ENCODE results near the gene HTR4.

HTR4 gene

DNA sequence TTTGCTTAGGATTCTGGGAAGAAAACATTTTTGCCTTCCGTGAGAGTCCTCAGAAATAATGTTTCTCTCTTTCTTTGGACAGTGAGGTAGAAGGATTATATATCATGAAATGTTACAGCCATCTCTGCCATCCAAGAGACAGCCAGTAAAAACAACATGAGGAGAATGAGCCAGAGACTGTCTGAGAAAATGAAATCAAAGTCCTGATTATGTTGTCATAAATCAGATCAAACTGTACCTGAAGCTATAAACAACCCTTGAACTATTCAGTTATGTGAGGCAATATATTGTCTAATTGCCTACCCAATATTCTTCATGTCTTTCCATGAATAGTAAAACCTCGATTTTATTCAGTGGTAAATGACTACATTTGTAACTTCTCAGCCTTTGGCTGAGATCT is 9.2 kb upstream of the HTR4 start:
- no peak for DNase-seq (ENCODE audit: low read depth in 2 of 2)

DNA sequence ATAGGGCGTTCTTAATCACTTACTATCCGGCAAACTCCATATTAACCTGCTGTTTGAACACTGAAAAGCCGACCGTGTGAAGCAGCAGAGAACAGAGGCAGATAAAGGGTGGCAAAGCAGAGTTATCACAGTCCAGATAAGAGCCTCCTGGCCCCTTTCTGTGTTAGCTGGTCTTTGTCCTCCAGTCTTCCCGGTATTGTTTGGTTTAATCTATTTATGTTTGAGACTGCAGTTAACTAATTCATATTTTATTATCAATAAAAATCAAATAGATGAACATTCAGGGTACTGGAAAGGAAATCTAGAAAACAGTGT is 6.0 kb upstream of the HTR4 start:
- no peak for DNase-seq (ENCODE audit: low read depth in 2 of 2)

DNA sequence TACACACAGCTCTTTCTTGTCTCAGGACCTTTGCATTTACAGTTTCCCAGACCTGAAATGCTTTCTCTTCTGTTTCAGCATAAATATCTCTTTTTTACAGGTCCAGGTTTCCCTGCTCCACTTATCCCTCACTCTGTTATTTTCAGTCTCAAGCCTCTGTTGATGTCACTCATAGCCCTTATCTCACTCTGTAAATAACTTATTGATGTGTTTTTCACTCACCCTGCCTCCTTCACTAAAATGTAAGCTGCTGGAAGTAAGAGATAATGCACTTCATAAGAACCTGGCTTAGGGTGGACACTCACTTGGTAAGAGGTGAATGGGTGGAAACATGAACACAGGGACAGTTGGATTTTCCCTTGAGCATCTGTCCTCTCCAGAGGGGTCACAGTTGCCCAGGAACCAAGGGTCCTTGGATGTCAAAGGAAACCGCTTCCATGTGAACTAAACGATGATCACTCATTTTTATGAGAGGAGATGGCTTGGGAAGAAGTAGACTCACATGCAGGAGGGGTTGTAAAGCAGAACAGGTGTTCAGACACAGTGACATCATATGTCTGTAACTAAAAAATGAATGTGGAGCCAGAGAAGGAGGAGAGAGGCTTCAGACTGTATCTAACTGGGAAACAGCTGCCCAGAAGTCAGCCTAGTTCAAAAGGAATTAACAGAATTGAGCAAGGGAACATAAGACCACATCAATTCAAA is 5.5 kb upstream of the HTR4 start:
- no peak for DNase-seq (ENCODE audit: low read depth in 2 of 2)

DNA sequence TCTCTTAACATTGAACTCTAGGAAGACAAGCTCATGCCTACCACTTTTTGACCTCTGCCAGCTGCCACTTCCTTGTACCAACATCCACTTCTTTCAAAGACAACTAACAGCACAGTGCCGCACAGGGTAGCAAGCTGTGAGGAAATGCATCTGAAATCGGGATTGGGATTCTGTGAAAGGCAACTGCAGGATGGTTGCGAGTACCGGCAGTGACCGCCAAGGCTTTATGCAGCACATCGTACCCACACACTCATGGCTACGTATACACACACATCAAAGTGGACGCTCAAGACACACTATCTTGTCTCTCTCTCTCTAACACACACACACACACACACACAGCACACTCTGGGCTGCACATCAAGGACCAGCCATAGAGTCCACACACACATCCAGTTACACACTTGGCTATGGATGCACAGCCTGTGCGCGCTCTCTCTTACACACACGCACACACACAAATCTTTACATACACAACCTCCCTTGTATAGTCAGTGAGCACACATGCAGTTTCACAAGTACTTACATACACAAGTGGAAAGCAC is 964 bp downstream of the HTR4 start:
- DNase-seq (ENCODE audit: low read depth in 2 of 2), result no peak

DNA sequence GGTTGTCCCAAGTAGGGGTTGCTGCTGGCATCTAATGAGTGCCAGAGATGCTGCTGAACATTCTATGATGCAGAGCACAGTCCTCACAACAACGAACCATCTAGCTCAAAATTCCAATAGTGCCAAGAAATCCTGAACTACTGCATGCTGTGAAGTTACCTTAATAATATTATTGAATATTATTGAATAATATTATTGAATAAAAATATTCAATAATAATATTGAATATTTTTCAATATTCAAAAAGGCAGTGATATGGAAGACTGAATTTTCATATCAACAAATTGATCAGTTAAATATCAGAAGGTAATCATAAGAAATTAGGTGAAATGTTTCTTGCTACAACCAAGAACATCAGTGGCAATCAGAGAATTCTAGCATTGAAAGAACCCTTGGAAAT is 2.8 kb downstream of the HTR4 start:
- DNase-seq (ENCODE audit: low read depth in 2 of 2), result no peak

DNA sequence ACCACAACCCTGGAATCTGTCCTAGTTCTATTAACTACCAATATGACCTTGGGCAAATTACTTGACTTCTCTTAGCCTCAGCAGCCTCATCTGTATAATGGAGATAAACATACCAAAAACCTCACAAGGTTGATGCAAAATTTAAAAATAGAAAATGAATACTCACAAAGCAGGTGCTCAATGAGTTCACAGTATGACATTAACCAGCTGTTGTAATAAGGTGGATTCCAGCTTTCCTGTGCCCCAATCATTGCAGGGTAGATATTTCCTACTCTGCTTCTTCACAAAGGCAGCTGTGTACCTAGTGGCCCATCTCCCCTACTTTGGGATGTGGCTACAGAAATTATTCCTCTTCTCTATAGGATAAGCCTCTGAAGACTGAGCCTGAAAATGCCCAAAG is 8.8 kb downstream of the HTR4 start:
- no peak for DNase-seq (ENCODE audit: low read depth in 2 of 2)

DNA sequence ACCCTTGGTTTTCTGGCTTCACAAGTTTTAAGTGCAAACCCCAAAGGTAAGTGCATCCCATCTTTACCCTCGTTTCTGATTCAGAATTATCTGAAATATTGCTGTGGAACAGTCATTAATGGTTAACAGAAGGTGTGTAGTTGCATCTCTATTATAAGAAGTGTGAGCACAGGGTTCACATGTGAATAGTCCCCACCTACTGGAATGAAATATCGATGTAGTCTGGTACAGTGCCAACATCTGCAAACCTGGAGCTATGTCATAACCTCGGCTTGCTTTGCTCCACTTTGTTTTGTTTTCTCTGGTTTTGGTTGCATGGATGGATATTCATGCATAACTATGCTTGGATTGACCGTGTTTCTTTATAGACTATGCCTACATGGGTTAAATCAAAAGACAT is 12.6 kb downstream of the HTR4 start:
- DNase-seq (ENCODE audit: low read depth in 2 of 2), result no peak

DNA sequence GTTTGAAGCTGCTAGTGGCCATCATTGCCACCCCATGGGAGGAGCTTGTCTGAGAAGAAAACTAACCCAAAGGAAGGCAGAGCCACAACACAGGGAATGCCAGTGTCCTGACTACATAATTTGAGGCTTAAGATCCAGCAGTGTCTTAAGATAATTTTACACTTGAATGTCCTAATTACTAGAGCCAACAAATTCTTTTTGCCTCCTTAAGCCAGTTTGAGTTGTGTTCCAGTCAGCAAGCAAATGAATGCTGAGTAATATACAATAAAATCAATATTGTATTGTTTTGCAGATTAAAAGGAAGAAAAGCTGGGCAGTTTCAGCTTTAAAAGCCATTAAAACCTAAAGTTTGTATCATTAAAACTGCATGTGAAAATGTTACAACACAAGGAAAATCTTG is 13.9 kb downstream of the HTR4 start:
- DNase-seq (ENCODE audit: low read depth in 2 of 2), result no peak

DNA sequence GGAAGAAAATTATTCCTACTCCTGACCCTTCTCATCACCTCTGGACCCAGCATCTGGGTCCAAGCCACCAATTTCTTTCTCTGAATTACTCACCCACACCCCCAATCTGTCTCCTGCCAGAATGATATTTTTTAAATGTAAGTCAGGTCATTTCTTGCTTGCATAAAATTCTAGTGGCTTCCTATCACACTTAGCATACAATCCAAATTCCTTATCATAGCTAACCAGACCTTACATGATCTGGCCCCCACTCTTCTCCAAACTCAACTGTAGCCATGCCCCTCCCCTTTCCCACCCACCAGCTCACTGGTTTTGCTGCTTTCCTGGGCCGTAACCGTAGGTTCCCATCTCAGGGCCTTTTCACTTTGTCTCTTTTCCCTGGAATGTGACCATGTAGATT is 15.2 kb downstream of the HTR4 start:
- DNase-seq (ENCODE audit: low read depth in 2 of 2), result no peak

DNA sequence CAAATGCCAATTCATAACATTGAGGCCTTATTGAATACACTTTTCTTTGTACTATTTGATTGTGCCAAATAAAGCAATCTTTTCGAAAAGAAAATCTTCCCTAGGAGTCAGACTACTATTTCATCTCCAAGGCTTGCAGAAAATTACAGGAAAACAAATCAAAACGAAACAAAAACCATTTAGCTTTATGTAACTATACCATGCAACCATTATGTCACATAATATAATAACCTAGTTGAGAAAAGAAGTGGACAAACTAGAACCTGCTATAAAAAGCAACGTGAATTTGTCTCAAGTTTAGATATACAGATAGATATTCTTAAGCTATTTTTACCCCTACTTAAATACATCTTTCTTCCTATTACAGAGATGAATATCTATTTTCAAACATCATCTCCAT is 18.0 kb downstream of the HTR4 start:
- no peak for DNase-seq (ENCODE audit: low read depth in 2 of 2)

DNA sequence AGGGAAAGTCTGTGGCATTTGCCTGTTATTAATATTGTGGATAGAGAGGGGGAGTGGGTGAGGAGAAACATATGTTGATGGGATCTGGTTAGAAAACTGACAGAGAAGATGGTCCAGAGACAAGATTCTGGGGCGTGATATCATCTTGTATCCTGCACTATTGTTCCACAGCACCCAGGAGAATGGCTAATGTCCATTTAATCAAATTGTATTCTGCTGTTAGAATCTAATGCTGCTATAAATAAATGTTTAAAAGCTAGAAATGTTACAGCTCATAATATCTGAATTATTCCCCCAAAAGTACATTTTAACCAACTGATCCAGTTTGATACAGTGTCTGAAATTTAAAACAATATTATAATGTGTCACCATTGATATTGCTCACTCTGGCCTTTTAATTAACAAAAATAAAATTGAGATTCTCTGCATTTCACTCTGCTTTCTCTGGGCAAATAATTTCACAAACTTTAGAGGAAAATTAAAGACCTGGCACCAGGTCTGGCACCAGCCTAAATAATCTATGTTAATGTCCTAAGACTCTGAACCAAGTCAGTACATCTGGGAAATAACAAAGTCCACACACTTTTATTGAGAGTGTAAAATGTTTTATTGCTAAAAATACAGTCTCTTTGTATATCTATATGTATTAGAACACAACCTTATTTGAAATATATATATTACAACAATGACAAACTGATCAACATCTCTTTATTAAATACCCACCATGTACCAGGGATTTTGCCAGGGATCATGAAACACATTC is 18.8 kb downstream of the HTR4 start:
- DNase-seq (ENCODE audit: low read depth in 2 of 2), result no peak

DNA sequence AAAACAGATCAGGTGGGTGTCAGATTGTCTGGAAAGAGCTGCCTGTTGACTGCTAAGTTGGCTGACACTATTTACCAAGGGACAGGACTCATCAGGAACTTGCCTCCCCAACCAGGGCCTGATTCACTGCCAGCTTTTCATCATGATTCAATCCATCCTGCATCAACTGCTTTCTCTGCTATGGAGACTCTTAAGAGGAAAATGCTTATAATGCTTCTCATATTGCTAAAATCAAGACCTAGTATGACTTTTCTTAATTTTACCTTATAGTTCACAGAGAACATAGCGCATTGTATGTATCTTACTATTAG is 21.3 kb downstream of the HTR4 start:
- no peak for DNase-seq (ENCODE audit: low read depth in 2 of 2)

DNA sequence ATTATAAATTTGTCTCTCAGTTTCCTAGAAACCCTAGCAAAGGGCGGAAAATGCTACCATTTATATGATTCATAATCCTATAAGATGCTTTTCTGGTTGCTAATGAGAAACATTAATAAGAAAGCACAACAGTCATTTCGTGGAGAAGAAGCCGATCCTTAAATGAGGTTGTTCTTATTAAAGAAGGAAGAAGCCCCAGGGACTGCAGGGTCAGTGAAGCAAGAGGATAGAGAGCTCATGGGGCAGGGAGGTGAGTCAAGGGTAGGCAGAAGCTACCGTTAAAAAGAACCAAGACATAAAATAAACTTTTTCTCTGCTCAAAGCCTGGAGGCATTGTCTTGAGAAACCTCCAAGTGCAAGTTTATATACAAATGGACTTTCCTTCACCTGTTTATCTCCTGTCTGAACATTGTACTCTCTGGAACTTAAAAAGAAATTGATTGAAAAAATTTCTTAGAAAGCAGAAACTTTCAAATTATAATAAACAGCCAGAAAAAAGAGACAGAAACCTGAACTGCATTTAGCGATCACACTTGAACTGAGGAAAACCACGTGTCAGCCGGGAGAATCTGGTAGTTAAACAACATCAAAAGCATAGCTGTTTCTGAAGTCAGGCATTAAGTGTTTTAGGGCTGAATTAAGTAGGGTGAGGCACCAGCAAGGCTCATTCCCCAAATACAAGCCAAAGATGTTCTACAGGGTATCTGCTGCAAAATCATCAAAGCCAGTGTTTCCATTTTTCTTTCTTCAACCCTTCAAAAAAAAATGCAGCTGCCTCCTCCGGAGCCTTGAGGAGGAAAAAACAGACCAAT is 21.9 kb downstream of the HTR4 start:
- no peak for DNase-seq (ENCODE audit: low read depth in 2 of 2)

DNA sequence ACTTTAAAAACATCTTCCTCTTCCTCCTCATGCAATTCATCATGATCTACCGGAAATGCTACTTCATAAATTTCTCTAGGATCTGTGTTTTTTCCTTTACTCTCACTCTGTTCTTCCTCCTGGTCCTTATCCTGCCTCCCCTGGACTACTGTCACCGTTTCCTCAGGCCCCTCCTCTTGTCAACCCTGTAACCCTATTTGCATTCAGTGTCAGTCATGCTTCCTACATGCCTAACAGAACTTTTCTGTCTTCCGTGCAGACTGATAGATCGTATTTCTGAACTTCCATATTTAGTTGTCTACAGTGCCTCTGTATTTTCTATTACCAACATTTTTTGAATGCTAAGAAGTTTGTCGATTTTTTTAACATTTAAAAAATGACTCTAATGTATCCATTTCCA is 27.3 kb downstream of the HTR4 start:
- no peak for DNase-seq (ENCODE audit: low read depth in 2 of 2)

DNA sequence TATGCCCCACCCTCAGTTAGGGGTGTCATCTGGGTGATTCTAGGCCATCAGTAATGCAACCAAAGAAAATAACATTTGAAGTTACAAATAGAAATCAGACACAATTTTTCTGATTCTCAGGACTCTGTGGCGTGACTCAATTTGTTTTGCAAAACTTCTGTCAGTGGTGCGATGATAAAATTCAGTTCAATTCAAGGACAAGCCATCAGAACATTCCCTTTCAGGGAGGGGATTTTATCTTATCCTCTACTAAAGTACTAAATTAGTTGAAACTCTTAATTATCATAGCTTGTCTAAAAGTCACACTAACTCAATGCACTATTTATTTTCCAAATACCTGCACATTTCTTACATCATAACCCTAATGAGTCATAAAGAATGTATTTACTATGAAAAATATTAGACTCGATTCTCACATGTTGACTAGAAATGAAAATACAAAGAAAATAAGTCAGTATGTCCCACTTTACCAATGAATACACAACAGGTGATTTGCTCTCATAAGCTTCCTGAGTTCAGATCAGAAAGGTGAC is 28.2 kb downstream of the HTR4 start:
- no peak for DNase-seq (ENCODE audit: low read depth in 2 of 2)

DNA sequence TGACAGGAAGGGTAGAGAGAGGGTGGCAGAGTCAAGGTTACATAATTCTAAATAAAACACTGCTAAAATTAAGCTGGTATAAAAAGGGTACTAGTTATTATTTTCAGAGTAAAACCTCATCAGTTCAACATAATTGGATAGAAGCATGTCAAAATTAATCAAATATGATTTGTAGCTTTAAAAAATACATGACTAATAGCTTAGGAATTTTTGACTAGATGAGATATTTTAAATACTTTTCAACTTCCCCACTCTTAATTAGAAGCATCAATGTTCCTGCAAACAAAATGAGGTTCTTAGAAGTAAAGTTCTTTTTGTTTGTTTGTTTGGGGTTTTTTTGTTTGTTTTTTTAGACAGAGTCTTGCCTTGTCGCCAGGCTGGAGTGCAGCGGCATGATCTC is 29.1 kb downstream of the HTR4 start:
- no peak for DNase-seq (ENCODE audit: low read depth in 2 of 2)

DNA sequence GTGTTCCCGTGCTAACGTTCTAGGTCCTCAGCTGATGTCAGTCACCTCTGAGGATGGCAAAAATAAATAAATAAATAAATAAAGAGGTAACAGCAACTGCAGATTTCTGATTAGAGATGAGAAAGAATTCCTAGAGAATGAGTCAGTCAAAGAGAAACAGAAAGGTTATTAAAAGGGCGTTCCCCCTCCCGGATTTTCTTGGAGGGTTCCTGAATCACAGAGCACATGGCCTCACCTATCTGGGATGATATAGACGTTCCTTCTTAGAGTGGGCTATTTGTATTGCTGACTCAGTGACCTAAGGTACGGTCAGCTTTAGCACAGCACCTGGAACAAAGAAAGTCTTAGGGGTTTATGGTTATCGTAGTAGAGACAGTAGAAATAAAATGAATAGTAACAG is 30.6 kb downstream of the HTR4 start:
- no peak for DNase-seq (ENCODE audit: low read depth in 2 of 2)

DNA sequence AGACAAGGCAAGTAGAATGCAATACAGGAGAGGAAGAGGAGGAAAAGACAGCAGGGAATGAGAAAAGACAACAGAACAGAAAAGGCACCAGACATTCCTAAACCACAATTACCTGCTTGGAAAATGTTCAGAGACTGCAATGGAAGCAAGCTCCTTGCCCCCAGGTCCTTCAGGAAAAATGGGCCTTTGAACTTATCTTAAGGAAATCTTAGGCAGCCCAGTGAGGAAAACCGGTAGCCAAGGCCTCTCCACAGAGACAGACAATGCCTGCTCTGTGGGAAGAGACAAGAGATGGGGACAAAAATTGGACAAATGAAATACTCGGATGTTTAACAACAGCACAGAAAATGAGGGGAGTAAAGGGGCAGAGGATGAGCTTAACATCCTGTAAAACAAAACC is 31.2 kb downstream of the HTR4 start:
- no peak for DNase-seq (ENCODE audit: low read depth in 2 of 2)

DNA sequence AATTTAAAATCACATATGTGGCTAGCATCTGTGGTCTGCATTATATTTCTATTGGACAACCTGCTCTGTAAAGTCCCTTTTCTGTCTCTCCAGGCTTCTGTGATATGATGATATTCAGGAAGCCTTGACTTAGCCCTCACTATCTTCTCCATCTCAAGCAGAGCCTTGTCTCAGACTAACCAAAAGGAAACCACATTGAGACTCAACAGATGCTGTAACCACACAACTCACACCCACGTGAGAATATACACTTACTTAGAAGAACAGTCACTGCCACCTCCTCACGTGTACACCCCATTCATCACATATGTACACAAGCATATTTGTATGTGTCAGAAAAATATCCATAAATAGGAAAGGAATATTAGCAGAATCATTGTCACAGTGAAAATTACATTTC is 33.6 kb downstream of the HTR4 start:
- no peak for DNase-seq (ENCODE audit: low read depth in 2 of 2)

DNA sequence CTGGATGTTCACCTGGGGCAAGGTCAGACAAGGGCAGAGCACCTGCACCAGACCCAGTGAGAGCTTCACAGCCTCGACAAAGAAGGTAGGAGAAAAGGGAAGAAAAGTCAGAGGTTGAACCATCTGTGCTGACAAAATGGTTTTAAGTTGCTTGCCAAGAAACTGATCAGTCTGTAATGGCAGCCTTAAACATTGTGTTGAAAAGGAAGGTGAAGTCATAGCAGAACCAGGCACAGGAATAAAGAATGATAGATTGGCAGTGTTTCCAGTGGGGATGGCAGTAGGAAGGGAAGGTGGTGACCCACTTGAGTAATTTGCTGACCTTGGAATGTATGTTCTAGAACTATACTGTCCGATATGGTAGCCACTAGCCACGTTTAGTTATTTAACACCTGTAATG is 34.2 kb downstream of the HTR4 start:
- DNase-seq (ENCODE audit: low read depth in 2 of 2), result no peak

DNA sequence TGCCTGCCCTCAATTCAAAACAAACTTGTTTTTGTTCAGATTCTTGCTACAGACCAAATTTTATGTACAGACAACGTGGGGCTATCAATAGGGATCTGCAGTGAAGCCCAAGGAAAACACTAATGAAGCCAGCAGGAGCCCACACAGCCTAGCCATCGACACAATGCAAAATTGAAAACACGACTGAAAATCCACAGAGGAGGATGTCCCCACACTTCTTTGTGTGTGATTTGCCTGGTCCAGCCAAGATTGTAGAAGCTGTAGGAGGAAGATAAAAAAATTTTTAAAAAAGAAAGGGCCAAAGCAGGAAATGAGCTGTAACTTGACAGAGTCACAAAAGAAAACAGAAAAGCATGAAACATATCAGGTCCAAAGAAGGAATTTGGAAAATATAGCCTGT is 34.8 kb downstream of the HTR4 start:
- no peak for DNase-seq (ENCODE audit: low read depth in 2 of 2)

DNA sequence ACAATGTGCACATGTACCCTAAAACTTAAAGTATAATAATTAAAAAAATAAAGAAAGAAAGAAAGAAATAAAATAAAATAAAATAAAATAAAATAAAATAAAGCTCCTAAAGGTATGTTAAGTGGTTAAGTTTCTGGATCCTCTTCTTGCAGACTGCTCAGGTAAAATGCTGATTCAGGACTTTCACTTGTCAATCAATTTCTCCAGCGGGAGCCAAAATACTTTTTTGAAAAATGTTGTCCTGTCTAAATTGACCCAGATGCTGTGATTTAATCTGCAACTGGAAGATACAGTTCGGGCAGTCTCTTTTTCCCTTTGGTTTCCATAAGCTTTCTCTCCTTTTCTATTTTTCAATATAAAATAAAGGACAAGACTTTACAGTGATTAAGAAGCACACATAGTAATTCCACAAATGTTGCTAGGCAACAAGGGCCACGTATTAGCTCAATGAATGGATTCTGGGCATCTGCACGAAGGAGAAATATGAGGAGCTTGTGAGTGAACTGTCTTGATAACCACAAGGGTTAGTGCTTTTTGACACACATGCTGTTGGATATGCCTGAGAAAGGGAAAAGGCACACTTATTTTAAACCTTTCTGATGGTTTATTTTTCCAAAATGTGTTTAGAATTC is 38.6 kb downstream of the HTR4 start:
- DNase-seq (ENCODE audit: low read depth in 2 of 2), result no peak

All from stimulated activated CD8-positive, alpha-beta memory T cell treated with anti-CD3 and anti-CD28 coated beads, Interleukin-7, amount 100 ng/mL, for 1 hour (primary cell).